Fibroblast of the aortic adventitia (primary cell): ENCODE measurements around the gene PKIB. TPM values are rescaled to one million over a fixed set of nuclear protein-coding genes. Genes with fewer than 3 reads are reported as not detected.
A peak's percentile ranks its signal among the peaks of the same experiment; 100 is the strongest.

Experiments
- DNase-seq: peaks from one replicate; pipeline ENCODE4 v3.0.0-alpha.2; 2010; ENCODE audit warnings: low read depth
- H3K4me3 ChIP-seq: 2 replicates; pipeline ENCODE4 v1.5.1; 2011; ENCODE audit warnings: low read depth, mild to moderate bottlenecking, control low read depth, low read length, moderate library complexity
- total RNA-seq: library from RNA; depleted of rRNA; stranded (reverse); fragments of >200 nt; gene quantifications from 2 replicates; pipeline ENCODE4 v1.2.3, GENCODE V29; 2012; ENCODE audit warnings: low replicate concordance
- TF ChIP-seq, protein P1 (sequence below): IDR thresholded peaks from 2 replicates; pipeline ENCODE4 v1.5.1; 2011; ENCODE audit warnings: mild to moderate bottlenecking, low read length, control low read depth, inconsistent platforms; ENCODE audit not compliant: insufficient read depth

Gene PKIB
- total RNA-seq, 1 donor: 3.1 TPM

GRCh38 chr6:122683989-122684651 lies 73.9 kb downstream of the PKIB start:
- TF ChIP-seq, protein P1, sequence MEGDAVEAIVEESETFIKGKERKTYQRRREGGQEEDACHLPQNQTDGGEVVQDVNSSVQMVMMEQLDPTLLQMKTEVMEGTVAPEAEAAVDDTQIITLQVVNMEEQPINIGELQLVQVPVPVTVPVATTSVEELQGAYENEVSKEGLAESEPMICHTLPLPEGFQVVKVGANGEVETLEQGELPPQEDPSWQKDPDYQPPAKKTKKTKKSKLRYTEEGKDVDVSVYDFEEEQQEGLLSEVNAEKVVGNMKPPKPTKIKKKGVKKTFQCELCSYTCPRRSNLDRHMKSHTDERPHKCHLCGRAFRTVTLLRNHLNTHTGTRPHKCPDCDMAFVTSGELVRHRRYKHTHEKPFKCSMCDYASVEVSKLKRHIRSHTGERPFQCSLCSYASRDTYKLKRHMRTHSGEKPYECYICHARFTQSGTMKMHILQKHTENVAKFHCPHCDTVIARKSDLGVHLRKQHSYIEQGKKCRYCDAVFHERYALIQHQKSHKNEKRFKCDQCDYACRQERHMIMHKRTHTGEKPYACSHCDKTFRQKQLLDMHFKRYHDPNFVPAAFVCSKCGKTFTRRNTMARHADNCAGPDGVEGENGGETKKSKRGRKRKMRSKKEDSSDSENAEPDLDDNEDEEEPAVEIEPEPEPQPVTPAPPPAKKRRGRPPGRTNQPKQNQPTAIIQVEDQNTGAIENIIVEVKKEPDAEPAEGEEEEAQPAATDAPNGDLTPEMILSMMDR: no peak

DNA sequence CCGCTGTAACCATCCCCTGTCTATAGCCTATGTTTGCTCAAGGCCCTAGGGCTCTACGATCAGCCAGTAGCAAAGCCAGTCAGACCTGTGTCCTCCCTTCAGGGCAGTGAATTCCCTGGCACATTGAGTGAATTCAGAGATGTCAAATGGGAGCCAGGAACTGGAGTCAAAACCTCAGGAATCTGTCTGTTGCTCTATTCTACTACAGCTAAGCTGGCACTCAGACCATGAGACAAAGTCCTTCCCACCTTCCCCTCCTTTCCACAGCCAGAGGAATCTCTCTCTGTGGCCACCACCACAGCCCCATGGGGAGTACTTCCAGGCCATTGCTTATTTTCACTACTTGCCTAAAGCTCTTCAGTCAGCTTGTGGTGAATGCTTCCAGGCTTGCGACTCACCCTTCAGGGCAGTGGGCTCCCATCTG lies 82.0 kb downstream of the PKIB start:
- H3K4me3 ChIP-seq: no peak overlapping the region
- TF ChIP-seq, protein P1: no peak

More at GRCh38 chr6:122683989-122684651, 73.9 kb downstream of the PKIB start:
- H3K4me3 ChIP-seq: no peak overlapping the region
- DNase-seq: peak; percentile 19

GRCh38 chr6:122692807-122693580 lies 82.8 kb downstream of the PKIB start:
- TF ChIP-seq, protein P1: no peak
- no peak overlapping the region for H3K4me3 ChIP-seq
- no peak for DNase-seq

More for the DNA sequence above, 82.0 kb downstream of the PKIB start:
- peak; percentile 76 for DNase-seq

DNA sequence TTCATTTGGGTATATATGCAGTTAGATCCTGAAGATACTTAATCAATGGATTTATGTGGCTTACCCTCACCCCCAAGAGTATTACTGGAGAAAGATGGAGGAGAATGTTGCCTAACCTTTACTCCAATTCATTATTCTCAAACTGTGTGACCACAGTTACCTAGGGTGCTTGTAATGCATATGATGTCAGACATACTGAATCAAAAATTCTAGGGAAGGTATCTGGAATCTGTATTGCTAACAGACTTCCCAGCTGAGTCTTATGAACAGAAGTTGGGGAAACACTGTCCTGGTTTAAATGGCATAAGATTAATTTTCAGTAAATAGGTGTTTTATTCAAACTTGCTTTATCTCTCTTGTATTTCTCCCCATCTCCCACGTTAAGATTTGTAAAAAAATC lies 83.9 kb downstream of the PKIB start:
- no peak overlapping the region for H3K4me3 ChIP-seq
- TF ChIP-seq, protein P1: no peak
- no peak for DNase-seq

- no peak for DNase-seq
- no peak overlapping the region for H3K4me3 ChIP-seq
- TF ChIP-seq, protein P1: no peak
These were observed 84.4 kb downstream of the PKIB start for GRCh38 chr6:122694602-122695001.

- TF ChIP-seq, protein P1: no peak
- DNase-seq: no peak
- H3K4me3 ChIP-seq: no peak overlapping the region
These were observed 85.0 kb downstream of the PKIB start for GRCh38 chr6:122695188-122695587.
